Fibroblast of peridontal ligament (primary cell): ENCODE measurements around the gene ANKRD12.

Source experiments
- DNase-seq: peaks from one replicate; pipeline ENCODE4 v3.0.0-alpha.2; 2010; ENCODE audit errors: extremely low read depth

The ANKRD12 gene

GRCh38 chr18:9106094-9106493 lies 30.5 kb upstream of the ANKRD12 start:
- no peak for DNase-seq

GRCh38 chr18:9106800-9107584 lies 29.6 kb upstream of the ANKRD12 start:
- DNase-seq: no peak

- no peak for DNase-seq
Observed at GRCh38 chr18:9108911-9109310, 27.7 kb upstream of the ANKRD12 start.

- peak; percentile 83 for DNase-seq
Observed at GRCh38 chr18:9109523-9109922, 27.1 kb upstream of the ANKRD12 start.

- DNase-seq: no peak
Observed at GRCh38 chr18:9113468-9114149, 23.0 kb upstream of the ANKRD12 start.

- DNase-seq: no peak
Observed at GRCh38 chr18:9115984-9116383, 20.6 kb upstream of the ANKRD12 start.

- DNase-seq: no peak
Observed at GRCh38 chr18:9117980-9118841, 18.4 kb upstream of the ANKRD12 start.

- no peak for DNase-seq
Observed at GRCh38 chr18:9120796-9121195, 15.8 kb upstream of the ANKRD12 start.

GRCh38 chr18:9123520-9123919 lies 13.1 kb upstream of the ANKRD12 start:
- no peak for DNase-seq

GRCh38 chr18:9124824-9125223 lies 11.8 kb upstream of the ANKRD12 start:
- DNase-seq: no peak

GRCh38 chr18:9126337-9126736 lies 10.2 kb upstream of the ANKRD12 start:
- DNase-seq: no peak

GRCh38 chr18:9130195-9130594 lies 6.4 kb upstream of the ANKRD12 start:
- DNase-seq: no peak

GRCh38 chr18:9130806-9131205 lies 5.8 kb upstream of the ANKRD12 start:
- no peak for DNase-seq

- no peak for DNase-seq
Observed at GRCh38 chr18:9132628-9133027, 4.0 kb upstream of the ANKRD12 start.

GRCh38 chr18:9133225-9133624 lies 3.4 kb upstream of the ANKRD12 start:
- no peak for DNase-seq

- DNase-seq: no peak
Observed at GRCh38 chr18:9135081-9135911, 1.3 kb upstream of the ANKRD12 start.

- no peak for DNase-seq
Observed at GRCh38 chr18:9135912-9136314, 668 bp upstream of the ANKRD12 start.

- peak; percentile 82 for DNase-seq
Observed at GRCh38 chr18:9137168-9138066, 836 bp downstream of the ANKRD12 start.

- no peak for DNase-seq
Observed at GRCh38 chr18:9139400-9140039, 2.9 kb downstream of the ANKRD12 start.

GRCh38 chr18:9140381-9140780 lies 3.8 kb downstream of the ANKRD12 start:
- no peak for DNase-seq
